GM21723 (cell line): Measurements from ENCODE around the gene ALDH6A1.
A peak's percentile ranks its signal among the peaks of the same experiment; 100 is the strongest.
"Not testable (repeated sequence)": the region's sequence is repeated elsewhere in the genome, so short reads cannot be mapped to it uniquely, and the experiment has no call there.

Experiments
- ATAC-seq: cut with Tn5 transposase; IDR thresholded peaks from one replicate; pipeline ENCODE4 v1.9.1; 2021; ENCODE audit warnings: mild to moderate bottlenecking, moderate library complexity; ENCODE audit not compliant: unreplicated experiment

ALDH6A1 gene

DNA sequence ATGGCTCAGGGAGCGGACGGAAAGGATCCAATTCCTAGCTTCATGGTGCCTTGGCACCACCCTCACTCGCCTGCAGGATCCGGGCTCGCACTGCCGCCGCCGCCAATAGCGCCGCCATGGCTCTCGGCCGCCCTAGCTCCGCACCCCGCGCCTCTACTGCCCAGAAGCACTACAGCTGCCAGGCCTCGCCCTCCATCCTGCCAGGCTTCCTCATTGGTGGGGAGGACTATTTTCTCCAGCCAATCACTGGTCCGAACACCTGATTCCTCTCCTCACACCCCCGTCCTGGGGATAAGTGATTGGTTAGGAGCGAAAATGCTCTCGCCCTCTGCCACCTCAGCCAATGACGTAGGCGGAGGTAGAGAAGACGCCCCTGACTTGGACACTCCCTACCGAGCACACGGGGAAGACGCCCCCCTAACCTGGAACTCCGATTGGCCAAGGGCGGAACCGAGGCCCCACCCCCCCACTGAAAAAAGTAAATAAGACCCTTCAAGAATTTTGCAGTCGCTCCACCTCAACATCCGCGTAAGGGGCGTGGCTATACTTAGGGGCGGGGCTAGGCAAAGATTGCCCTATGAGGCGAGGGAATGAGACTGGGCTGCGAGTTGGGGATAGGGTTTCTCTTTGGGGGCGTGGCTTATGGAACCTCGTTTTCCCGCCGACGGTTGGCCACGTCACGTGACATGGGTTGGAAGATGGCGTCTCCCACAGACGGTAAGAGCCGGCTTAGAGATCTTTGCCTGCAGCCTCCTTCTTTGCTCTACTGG is at the start of gene ALDH6A1, which contains the start of gene LIN52:
Gene ALDH6A1 (minus strand): TSS at position 177 of the 770 bp plus-strand sequence. CDS start 59 bp downstream, at position 118.
Gene LIN52 (plus strand): TSS at position 680 of the 770 bp plus-strand sequence. CDS start 19 bp downstream, at position 699.
- peak; percentile 91 for ATAC-seq

GRCh38 chr14:74127634-74128033 is 43.4 kb upstream of the ALDH6A1 start:
- ATAC-seq = no peak

DNA sequence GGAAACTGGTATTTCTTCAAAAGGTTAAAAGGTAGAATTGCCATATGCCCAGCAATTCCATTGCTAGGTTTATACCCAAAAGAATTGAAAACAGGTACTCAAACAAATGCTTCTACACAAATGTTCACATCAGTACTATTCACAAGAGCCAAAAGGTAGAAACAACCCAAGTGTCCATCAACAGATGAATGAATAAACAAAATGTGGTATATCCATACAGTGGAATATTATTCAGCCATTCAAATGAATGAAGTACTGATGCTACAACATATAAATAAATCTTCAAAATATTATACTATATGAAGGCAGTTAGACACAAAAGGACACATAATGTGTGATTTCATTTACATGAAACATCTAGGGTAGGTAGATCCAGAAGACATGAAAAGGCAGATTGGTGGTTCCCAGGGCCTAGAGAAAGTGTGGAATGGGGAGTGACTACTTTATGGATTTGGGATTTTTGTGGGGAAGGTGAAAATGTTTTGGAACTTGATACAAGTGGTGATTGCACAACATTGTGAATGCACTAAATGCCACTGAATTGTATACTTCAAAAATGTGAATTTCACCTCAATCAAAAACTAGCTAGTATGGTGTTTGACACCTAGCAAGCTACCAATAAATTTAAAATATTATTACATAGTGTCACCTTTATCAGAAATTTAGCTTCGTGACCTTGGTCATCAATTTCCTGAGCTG is 42.2 kb upstream of the ALDH6A1 start:
- no peak for ATAC-seq

GRCh38 chr14:74125487-74125886 is 41.2 kb upstream of the ALDH6A1 start:
- not testable (repeated sequence) for ATAC-seq

DNA sequence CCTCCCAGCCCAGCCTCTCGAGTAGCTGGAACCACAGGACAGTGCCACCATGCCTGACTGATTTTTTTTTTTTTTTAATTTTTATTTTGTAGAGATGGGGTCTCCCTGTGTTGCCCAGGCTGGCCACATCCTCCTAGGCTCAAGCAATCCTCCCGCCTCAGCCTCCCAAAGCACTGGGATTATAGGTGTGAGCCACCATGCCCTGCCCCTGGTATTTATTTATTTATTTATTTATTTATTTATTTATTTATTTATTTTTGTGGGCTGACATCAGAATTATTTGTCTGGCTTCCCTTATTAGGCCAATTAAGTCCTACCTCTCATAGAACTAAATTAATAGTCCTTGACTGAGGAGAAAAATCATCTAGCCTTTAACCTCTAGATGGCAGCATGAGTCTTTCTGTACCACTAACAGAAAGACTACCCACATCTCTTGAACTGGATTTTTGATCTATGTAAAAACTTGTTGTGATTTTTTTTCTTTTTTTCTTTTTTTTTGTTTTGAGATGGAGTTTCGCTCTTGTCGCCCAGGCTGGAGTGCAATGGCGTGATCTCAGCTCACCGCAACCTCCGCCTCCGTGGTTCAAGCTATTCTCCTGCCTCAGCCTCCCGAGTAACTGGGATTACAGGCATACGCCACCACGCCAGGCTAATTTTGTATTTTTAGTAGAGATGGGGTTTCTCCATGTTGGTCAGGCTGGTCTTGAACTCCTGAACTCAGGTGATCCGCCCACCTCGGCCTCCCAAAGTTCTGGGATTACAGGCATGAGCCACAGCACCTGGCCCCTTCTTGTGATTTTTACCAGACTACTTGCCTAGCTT is 27.4 kb upstream of the ALDH6A1 start:
- not testable (repeated sequence) for ATAC-seq

GRCh38 chr14:74109369-74109768 is 25.1 kb upstream of the ALDH6A1 start:
- no peak for ATAC-seq

GRCh38 chr14:74105381-74105780 is 21.1 kb upstream of the ALDH6A1 start:
- no peak for ATAC-seq

DNA sequence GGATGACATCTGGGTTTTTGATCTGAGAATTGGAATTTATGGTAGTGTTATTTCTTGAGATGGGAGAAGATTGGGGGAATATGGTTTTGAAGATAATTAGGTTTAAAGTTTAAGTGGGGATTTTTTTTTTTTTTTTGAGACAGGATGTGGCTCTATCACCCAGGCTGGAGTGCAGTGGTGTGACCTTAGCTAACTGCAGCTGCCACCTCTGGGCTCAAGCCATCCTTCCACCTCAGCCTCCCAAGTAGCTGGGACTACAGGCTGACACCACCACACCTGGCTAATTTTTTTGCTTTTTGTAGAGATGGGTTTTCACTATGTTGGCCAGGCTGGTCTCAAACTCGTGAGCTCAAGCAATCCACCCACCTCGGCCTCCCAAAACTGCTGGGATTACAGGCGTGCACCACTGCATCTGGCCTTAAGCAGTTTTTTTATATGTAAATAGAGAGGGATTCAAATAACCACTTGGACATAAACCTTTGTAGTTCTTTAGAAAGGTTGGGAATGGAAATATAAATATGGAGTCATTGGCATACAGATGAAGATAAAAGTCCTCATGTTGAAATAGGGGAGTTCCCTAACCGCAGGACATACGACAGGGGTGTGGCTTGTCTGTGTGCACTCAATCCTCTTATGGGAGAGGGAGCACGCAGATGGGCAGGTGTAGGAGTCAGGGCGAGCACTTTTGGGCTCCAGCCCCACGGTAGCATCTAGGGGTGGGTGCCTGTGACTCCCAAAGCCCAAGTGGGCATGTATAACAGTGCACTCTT is 5.2 kb upstream of the ALDH6A1 start:
- ATAC-seq = no peak

- no peak for ATAC-seq
These were observed 1.6 kb upstream of the ALDH6A1 start for GRCh38 chr14:74085828-74086227.

DNA sequence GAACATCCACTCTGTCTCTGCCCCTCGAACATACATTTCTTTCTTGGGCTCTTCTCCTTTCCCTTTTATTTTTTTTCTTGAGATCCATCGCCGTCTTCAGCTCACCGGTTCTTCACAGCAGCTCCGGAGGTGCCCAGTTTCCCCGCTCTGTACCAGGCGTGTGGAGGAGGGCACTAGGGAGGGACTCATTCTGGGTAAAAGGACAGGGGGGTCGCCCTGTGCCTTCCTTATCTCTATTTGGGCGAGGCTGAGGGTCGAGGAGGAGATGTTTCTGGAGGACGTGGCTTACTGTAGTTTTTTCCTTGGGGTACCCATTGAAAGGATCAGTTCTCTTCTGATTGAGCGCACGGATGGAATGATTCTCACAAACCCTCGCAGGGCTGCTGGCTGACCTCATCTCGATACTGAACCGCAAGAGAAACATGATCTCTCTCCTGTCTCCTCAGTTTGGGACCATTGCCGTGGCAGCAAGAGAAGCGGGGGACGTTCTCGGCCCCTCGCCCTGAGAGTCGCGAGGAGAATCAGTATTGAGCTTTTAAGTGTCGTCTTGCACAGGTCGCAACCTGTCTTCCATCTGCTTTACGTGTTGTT is 889 bp upstream of the ALDH6A1 start:
- no peak for ATAC-seq

- peak; percentile 21 for ATAC-seq
These were observed 423 bp downstream of the ALDH6A1 start for GRCh38 chr14:74083784-74084276.

DNA sequence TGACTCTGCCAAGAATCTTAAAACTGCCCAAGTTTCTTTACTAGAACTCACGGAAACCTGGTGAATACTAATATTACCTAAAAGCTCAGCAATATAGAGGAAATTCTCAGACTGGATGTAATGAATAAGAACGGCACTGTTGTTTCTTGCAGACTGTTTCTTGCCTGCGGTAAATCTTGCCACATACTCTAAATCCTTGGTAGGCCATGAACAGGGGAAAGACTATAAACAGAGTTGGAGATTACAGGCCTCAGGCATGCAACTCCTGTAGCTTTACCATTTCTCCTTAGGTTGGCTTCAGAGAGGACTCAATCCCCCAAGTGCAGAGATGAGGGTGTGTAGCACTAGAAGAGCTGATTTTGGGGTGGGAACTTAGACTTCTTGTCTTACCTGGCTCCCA is 1.1 kb downstream of the ALDH6A1 start:
- ATAC-seq = no peak

DNA sequence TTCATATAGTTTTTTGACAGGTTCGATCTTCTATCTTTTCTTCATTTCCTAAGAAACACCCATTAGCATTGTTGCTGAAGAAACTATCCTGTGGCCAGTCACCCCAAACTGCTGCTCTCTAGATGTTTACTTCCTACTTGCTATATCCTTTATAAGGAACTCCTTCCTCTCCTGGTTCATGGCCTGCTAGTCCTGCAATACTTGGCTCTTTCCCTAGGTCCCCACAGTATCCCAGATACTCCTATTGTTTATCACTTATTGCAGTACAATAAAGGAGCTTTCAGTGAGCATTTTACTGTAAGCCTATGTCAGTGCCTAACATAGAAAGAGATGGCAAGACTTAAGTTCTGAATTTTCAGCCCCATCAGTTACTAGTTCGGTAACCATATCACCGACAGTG is 2.8 kb downstream of the ALDH6A1 start:
- no peak for ATAC-seq

DNA sequence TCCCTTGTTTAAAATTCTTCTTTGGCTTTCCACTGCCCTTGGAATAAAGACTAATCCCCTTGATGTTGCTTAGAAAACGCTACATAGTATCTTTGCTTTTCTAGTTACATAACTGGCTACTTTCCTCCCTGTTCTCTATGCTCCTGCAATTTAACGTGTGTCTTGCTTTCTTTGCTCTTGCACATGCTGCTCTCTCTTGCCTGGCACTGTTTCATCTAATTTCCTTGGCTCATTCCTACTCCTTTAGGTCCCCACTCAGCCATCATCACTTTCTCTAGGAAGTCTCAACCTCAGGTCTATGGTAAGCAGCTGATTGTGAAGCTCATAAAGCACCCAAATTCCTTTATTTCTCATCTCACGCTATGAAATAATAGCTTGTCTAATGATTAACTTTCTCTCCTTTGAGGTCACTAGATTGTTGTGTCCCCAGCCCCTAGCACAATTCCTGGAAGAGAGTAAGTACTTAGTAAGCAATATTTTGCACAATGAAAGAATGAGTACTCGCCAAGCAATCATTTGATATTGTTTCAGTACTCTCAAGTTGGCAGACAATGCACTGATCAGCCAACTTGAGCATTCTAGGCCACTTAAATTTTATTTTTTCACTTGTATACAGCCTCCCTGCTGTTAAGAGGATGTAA is 3.3 kb downstream of the ALDH6A1 start:
- no peak for ATAC-seq

- no peak for ATAC-seq
These were observed 6.9 kb downstream of the ALDH6A1 start for GRCh38 chr14:74077401-74077800.

DNA sequence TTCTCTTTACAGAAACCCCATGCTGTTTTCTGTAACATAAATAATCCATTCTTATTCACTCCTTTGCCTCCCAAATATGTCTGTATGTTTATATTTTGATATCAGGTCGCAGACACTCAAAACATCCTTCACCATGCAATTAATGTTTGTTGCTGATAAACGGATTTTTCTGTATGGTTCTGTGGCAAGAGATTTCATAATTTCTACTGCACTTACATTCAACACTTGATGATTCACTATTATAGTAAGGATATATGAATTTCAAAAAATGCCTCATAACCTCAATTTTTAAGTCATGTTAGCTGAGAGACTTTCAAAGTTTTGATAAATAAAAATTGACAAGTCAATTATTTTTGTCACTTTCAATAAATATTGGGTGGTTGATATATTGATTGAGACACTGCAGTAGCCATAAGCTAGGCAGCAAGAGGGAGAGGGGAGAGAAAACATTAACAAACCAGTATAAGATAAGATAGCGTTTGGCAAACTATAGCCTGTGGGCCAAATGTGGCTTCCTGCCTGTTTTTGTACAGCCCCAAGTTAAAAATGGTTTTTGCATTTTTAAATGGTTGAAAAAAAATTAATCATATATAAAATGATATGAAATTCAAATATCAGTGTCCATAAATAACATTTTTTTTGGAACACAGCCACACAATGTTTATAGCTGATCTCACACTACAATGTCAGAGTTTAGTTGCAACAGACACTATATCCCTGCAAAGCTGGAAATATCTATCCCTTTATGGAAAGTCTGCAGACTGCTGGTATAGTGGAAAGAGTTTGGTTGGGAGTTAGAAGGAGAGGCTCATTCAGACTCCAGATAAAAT is 18.3 kb downstream of the ALDH6A1 start:
- no peak for ATAC-seq

DNA sequence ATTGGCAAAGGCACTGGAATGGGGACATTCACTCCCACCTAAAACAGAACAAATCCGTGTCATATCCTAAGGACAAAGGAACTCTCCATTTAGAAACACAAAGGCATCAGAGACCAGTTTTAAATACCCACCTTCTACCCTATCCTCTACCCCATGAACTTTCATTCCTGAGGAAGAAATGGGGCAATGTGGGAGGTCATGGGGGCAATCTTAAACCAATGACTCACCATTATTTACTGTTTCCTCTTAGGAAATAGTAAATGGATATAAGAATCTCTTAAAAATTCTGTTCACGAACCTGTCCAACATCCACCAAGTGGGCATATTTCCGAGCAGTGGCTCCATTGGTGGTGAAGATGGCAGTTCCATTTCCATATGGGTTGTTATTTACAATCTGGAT is 19.4 kb downstream of the ALDH6A1 start:
- no peak for ATAC-seq

GRCh38 chr14:74064426-74064825 is 19.8 kb downstream of the ALDH6A1 start:
- ATAC-seq = no peak

GRCh38 chr14:74062809-74063150 is 21.5 kb downstream of the ALDH6A1 start:
- no peak for ATAC-seq
